Panc1 (cell line): ENCODE data around the gene PEAR1.

ENCODE experiments used
- CTCF ChIP-seq: fragments of 450-650 bp; IDR thresholded peaks from 2 replicates; pipeline ENCODE4 v1.5.1; 2017; ENCODE audit warnings: mild to moderate bottlenecking
- POLR2AphosphoS5 ChIP-seq: IDR thresholded peaks from 2 replicates; pipeline ENCODE4 v1.6.1; 2012; ENCODE audit warnings: mild to moderate bottlenecking, low read depth, low read length, moderate library complexity

GRCh38 chr1:156922986-156923669 is 29.6 kb downstream of the PEAR1 start:
- TF ChIP-seq POLR2AphosphoS5 (no peak), CTCF (no peak)
